SK-N-SH (cell line): ENCODE data around the gene SHB.

Experiments used
- CHD2 ChIP-seq: fragments of 150-350 bp; IDR thresholded peaks from 2 replicates; pipeline ENCODE4 v1.6.1; 2018; ENCODE audit warnings: low read length; ENCODE audit not compliant: partially characterized antibody
- EP300 ChIP-seq, 2 experiments: IDR thresholded peaks; 2 replicates each; pipeline versions ENCODE4 v1.4.0 to v1.6.1; 2012; ENCODE audit warnings: borderline replicate concordance in 1 of 2, low read depth in 1 of 2, low read length in 1 of 2
- GABPA ChIP-seq: IDR thresholded peaks from 2 replicates; pipeline ENCODE4 v1.4.0; 2012; ENCODE audit warnings: low read depth, mild to moderate bottlenecking
- POLR2AphosphoS5 ChIP-seq: IDR thresholded peaks from 2 replicates; pipeline ENCODE4 v1.6.1; 2012; ENCODE audit warnings: low read depth, low read length
- REST ChIP-seq: IDR thresholded peaks from 2 replicates; pipeline ENCODE4 v1.6.1; 2012; ENCODE audit warnings: mild to moderate bottlenecking, low read depth, low read length, moderate library complexity

- TF ChIP-seq REST = no peak
- no peak for TF ChIP-seq GABPA
- TF ChIP-seq POLR2AphosphoS5 = no peak
- no peak for TF ChIP-seq EP300 (IDR thresholded peaks at IDR 0.05; ENCODE audit: borderline replicate concordance in 1 of 2, low read depth in 1 of 2, low read length in 1 of 2)
- no peak for TF ChIP-seq CHD2
Observed at GRCh38 chr9:37918665-37919170, 150.3 kb downstream of the SHB start.
